HepG2 (cell line): ENCODE results near the gene A2ML1. TPM values are rescaled to one million over a fixed set of nuclear protein-coding genes. Genes with fewer than 3 reads are reported as not detected.

Experiments used
- ATAC-seq: fragments of 200-7000 bp; cut with Tn5 transposase; 3 replicates; pipeline ENCODE4 v1.9.1; 2020; ENCODE audit warnings: mild to moderate bottlenecking, moderate library complexity
- BruUV-seq: library from RNA; stranded (reverse); fragments of 400-500 nt; replicated peaks from 2 replicates; lab custom pipeline; 2021; lab: Mats Ljungman, UMichigan
- CTCF ChIA-PET: fragments of 300-600 bp; formaldehyde crosslinking; extraction: SDS; loops from one replicate; lab custom pipeline; 2021; ENCODE audit warnings: low total read pairs, inconsistent platforms, low intra/inter-chr PET ratio; lab: Yijun Ruan, JAX
- POLR2A ChIA-PET: fragments of 350-600 bp; sonication (Branson Sonifier 250); formaldehyde crosslinking; loops from one replicate; lab custom pipeline; 2020; ENCODE audit warnings: antibody characterized with exemption, inconsistent platforms; lab: Yijun Ruan, JAX
- DNase-seq: peaks from one replicate; pipeline ENCODE4 v3.0.0-alpha.2; 2015; ENCODE audit warnings: low spot score
- FAIRE-seq: peaks from 3 replicates; lab custom pipeline; 2011; peaks lifted over from hg19 to GRCh38; lab: Jason Lieb, UNC
- H2AFZ ChIP-seq: one replicate; pipeline ENCODE4 v1.6.1; 2011; ENCODE audit warnings: low read length, inconsistent platforms
- H3K27ac ChIP-seq: fragments of 300-600 bp; 3 replicates; pipeline ENCODE4 v1.8.0; 2011; ENCODE audit warnings: mixed run types, mild to moderate bottlenecking, mixed read lengths, low read length, inconsistent platforms; ENCODE audit not compliant: insufficient read depth; ENCODE audit errors: extremely low read length
- H3K27me3 ChIP-seq, 2 experiments: fragments of 200-600 bp in 1 of 2; 2 replicates in 1 of 2; 3 replicates in 1 of 2; pipeline versions ENCODE4 v1.6.0 to v1.8.0; 2011; ENCODE audit warnings: low read length in 2 of 2, mild to moderate bottlenecking in 2 of 2, moderate library complexity in 2 of 2, inconsistent platforms in 1 of 2; ENCODE audit not compliant: insufficient read depth in 2 of 2, control insufficient read depth in 1 of 2
- H3K36me3 ChIP-seq, 2 experiments: fragments of 200-600 bp in 1 of 2; replicated peaks in 1 of 2; 2 replicates in 1 of 2; 3 replicates in 1 of 2; pipeline versions ENCODE4 v1.5.1 to v1.8.0; 2011; ENCODE audit warnings: low read length in 2 of 2, inconsistent platforms in 1 of 2; ENCODE audit not compliant: insufficient read depth in 2 of 2, control insufficient read depth in 1 of 2
- H3K4me1 ChIP-seq: 2 replicates; pipeline ENCODE4 v1.5.1; 2012; ENCODE audit warnings: low read length, inconsistent platforms; ENCODE audit not compliant: insufficient read depth
- H3K4me2 ChIP-seq: 2 replicates; pipeline ENCODE4 v1.6.0; 2011; ENCODE audit warnings: low read depth, low read length, inconsistent platforms
- H3K4me3 ChIP-seq, 3 experiments: fragments of 200-600 bp in 1 of 3; sonication (generic), shearing (Covaris generic) in 1 of 3; replicated peaks in 1 of 3; 2 replicates each; pipeline ENCODE4 v1.5.1; 2011 to 2016; ENCODE audit warnings: low read length in 3 of 3, inconsistent platforms in 2 of 3, low read depth in 2 of 3, mild to moderate bottlenecking in 2 of 3, control low read depth in 1 of 3, mixed read lengths in 1 of 3; ENCODE audit not compliant: insufficient read depth in 1 of 3
- H3K79me2 ChIP-seq: one replicate; pipeline ENCODE4 v1.6.1; 2011; ENCODE audit warnings: low read length, inconsistent platforms; ENCODE audit not compliant: insufficient read depth
- H3K9ac ChIP-seq: 2 replicates; pipeline ENCODE4 v1.6.0; 2011; ENCODE audit warnings: mild to moderate bottlenecking, low read depth, low read length, inconsistent platforms; ENCODE audit not compliant: insufficient read depth
- H3K9me3 ChIP-seq: 2 replicates; pipeline ENCODE4 v1.5.1; 2012; ENCODE audit warnings: mild to moderate bottlenecking, low read length
- H4K20me1 ChIP-seq: 2 replicates; pipeline ENCODE4 v1.6.0; 2011; ENCODE audit warnings: inconsistent platforms, mild to moderate bottlenecking, low read length, moderate library complexity; ENCODE audit not compliant: insufficient read depth
- ELF3 ChIP-seq: IDR thresholded peaks from 2 replicates; pipeline ENCODE4 v1.6.1; 2016; ENCODE audit warnings: missing genetic modification reagents, missing compliant biosample characterization
- ERF ChIP-seq: IDR thresholded peaks from 2 replicates; pipeline ENCODE4 v1.6.1; 2018; ENCODE audit warnings: missing biosample characterization, missing genetic modification reagents
- HCFC1 ChIP-seq: fragments of 150-350 bp; IDR thresholded peaks from 2 replicates; pipeline ENCODE4 v1.6.1; 2014; ENCODE audit warnings: low read depth, low read length
- HDAC2 ChIP-seq: sonication (generic); formaldehyde crosslinking; IDR thresholded peaks from 2 replicates; pipeline ENCODE4 v1.4.0; 2020; ENCODE audit warnings: missing genetic modification reagents
- KDM2A ChIP-seq: sonication (generic); formaldehyde crosslinking; IDR thresholded peaks from 2 replicates; pipeline ENCODE4 v1.4.0; 2020; ENCODE audit warnings: low read depth, missing genetic modification reagents, borderline replicate concordance
- KDM6A ChIP-seq: IDR thresholded peaks from 2 replicates; pipeline ENCODE4 v1.6.1; 2016; ENCODE audit warnings: low read depth
- MAZ ChIP-seq, 2 experiments: sonication (generic) in 1 of 2; formaldehyde crosslinking in 1 of 2; IDR thresholded peaks; 2 replicates each; pipeline versions ENCODE4 v1.5.0 to v1.6.1; 2012 to 2020; ENCODE audit warnings: low read depth in 2 of 2, mild to moderate bottlenecking in 2 of 2, borderline replicate concordance in 1 of 2, improper control_type of control experiment in 1 of 2, low read length in 1 of 2, missing genetic modification reagents in 1 of 2, moderate library complexity in 1 of 2
- MBNL3 ChIP-seq: fragments of 250-450 bp; sonication (Bioruptor Pico); conservative IDR thresholded peaks from 2 replicates; pipeline ENCODE4 v1.8.0; 2022; ENCODE audit warnings: mild to moderate bottlenecking, inconsistent platforms
- NR2F6 ChIP-seq, 2 experiments: IDR thresholded peaks; 2 replicates each; pipeline ENCODE4 v1.6.1; 2016; ENCODE audit warnings: antibody characterized with exemption in 1 of 2, mild to moderate bottlenecking in 1 of 2
- NRL ChIP-seq: sonication (generic); formaldehyde crosslinking; IDR thresholded peaks from 2 replicates; pipeline ENCODE4 v1.5.0; 2020; ENCODE audit warnings: missing genetic modification reagents, mild to moderate bottlenecking, moderate library complexity, borderline replicate concordance
- PTBP1 ChIP-seq: fragments of 200-400 bp; formaldehyde crosslinking; IDR thresholded peaks from 2 replicates; pipeline ENCODE4 v1.6.1; 2018; ENCODE audit warnings: low read length, low read depth; ENCODE audit not compliant: poor library complexity, severe bottlenecking
- RXRB ChIP-seq: IDR thresholded peaks from 2 replicates; pipeline ENCODE4 v1.6.1; 2016; ENCODE audit warnings: borderline replicate concordance, missing genetic modification reagents, missing compliant biosample characterization
- ZBTB34 ChIP-seq: sonication (generic); formaldehyde crosslinking; IDR thresholded peaks from 2 replicates; pipeline ENCODE4 v1.8.0; 2022; ENCODE audit warnings: mild to moderate bottlenecking, missing genetic modification reagents
- ZFY ChIP-seq: sonication (generic); formaldehyde crosslinking; IDR thresholded peaks from 2 replicates; pipeline ENCODE4 v1.4.0; 2020; ENCODE audit warnings: missing genetic modification reagents
- ZNF224 ChIP-seq: sonication (generic); formaldehyde crosslinking; IDR thresholded peaks from 2 replicates; pipeline ENCODE4 v1.5.0; 2020; ENCODE audit warnings: mild to moderate bottlenecking, missing genetic modification reagents
- ZNF414 ChIP-seq: sonication (generic); formaldehyde crosslinking; IDR thresholded peaks from 2 replicates; pipeline ENCODE4 v1.5.0; 2020; ENCODE audit warnings: missing genetic modification reagents
- ZNF687 ChIP-seq: sonication (generic); formaldehyde crosslinking; IDR thresholded peaks from 2 replicates; pipeline ENCODE4 v1.5.1; 2020; ENCODE audit warnings: mild to moderate bottlenecking, missing genetic modification reagents, moderate library complexity
- in situ Hi-C: cut with HindIII; loops from 2 replicates; pipeline ENCODE4 v1.10.0; 2017; ENCODE audit warnings: low pct_unique_long_range_greater_than_20kb; ENCODE audit not compliant: extremely low pct_ligation_motif_present
- intact Hi-C: fragments of 100-400 bp; cut with micrococcal nuclease; formaldehyde crosslinking; loops from one replicate; pipeline ENCODE4 v1.10.0; 2022; ENCODE audit not compliant: unreplicated experiment
- polyA plus RNA-seq, 8 experiments: library from polyadenylated mRNA; depleted of rRNA in 3 of 8; stranded (reverse) in 7 of 8; unstranded in 1 of 8; fragments of >200 nt; fragmentation: Illumina TruSeq in 4 of 8; extraction: Trizol in 4 of 8; gene quantifications; 2 replicates each; pipeline versions ENCODE4 v1.2.1 to v1.2.3, GENCODE V29; 2011 to 2016; ENCODE audit warnings: low read depth in 4 of 8, missing spikeins in 1 of 8, mixed read lengths in 1 of 8; ENCODE audit not compliant: insufficient read depth in 1 of 8
- total RNA-seq, 5 experiments: library from RNA; depleted of rRNA; stranded (reverse); fragments of >200 nt; fragmentation: Illumina TruSeq; extraction: Trizol; gene quantifications; 2 replicates each; pipeline ENCODE4 v1.2.3, GENCODE V29; 2016; ENCODE audit warnings: low read depth in 1 of 5

The A2ML1 gene
- total and polyA plus RNA-seq, 2 of the 13 experiments (the other 11 are each of a cell fraction or from before 2014, with no cell fraction given) = not detected

- peak; percentile 19; the same call in 1 of the 2 replicates for TF ChIP-seq KDM2A (CRISPR knock-in tag)
- TF ChIP-seq MAZ (IDR thresholded peaks at IDR 0.05; ENCODE audit: borderline replicate concordance, low read depth, low read length) = no peak
- peak; percentile 69 for TF ChIP-seq MAZ (CRISPR knock-in tag; IDR thresholded peaks at IDR 0.05; ENCODE audit: low read depth)
- peak; percentile 41; the same call in 1 of the 2 replicates for TF ChIP-seq ZNF687
- TF ChIP-seq ERF (CRISPR knock-in tag) = no peak
- peak; percentile 29; the same call in 1 of the 2 replicates for TF ChIP-seq ZFY
Measured at GRCh38 chr12:8914716-8915526, 92.5 kb downstream of the A2ML1 start (continued).

- CTCF ChIA-PET = no interaction called here
- no TSS peak for BruUV-seq
- Histone ChIP-seq H3K9me3 (no peaks in the 10 kb centered on the region), H3K79me2 (no peaks in the 10 kb centered on the region), H2AFZ (no peak overlapping the region), H3K4me3 (no peak overlapping the region), H3K4me1 (peaks cover 27% of the 10 kb centered on the region), H4K20me1 (no peaks in the 10 kb centered on the region), H3K4me2 (0 out of 2 replicates have a peak overlapping the region, but pooled peaks have one; percentile 93), H3K36me3 (no peaks in the 10 kb centered on the region; a peak in 1 of 5 replicates), H3K27ac (no peak overlapping the region), H3K27me3 (no peaks in the 10 kb centered on the region; a peak in 1 of 5 replicates), H3K9ac (no peak overlapping the region)
- FAIRE-seq (no peak), ATAC-seq (no peak), DNase-seq (no peak)
- intact Hi-C loops (no loop called here), in situ Hi-C loops (no loop called here)
- POLR2A ChIA-PET = no interaction called here
- no peak for TF ChIP-seq KDM6A (CRISPR knock-in tag)
- TF ChIP-seq ZNF414 (CRISPR knock-in tag) = no peak
- no peak for TF ChIP-seq NR2F6 (IDR thresholded peaks at IDR 0.05)
- TF ChIP-seq NR2F6 (CRISPR knock-in tag; IDR thresholded peaks at IDR 0.05) = no peak
- TF ChIP-seq NRL (CRISPR knock-in tag) = no peak
- no peak for TF ChIP-seq ELF3 (CRISPR knock-in tag)
- no peak for TF ChIP-seq RXRB
- no peak for TF ChIP-seq PTBP1
- no peak for TF ChIP-seq ZBTB34 (CRISPR knock-in tag)
- TF ChIP-seq ZNF224 = no peak
- TF ChIP-seq HDAC2 (CRISPR knock-in tag) = no peak
- TF ChIP-seq MBNL3 = no peak
- TF ChIP-seq HCFC1 = no peak
Measured at GRCh38 chr12:8916154-8916553, 93.7 kb downstream of the A2ML1 start.
